GM19324 (cell line): ENCODE data around the gene ANKRD39.

Experiments used
- ATAC-seq: cut with Tn5 transposase; IDR thresholded peaks from one replicate; pipeline ENCODE4 v1.9.1; 2021; ENCODE audit warnings: mild to moderate bottlenecking, moderate library complexity; ENCODE audit not compliant: unreplicated experiment, low FRiP score

ANKRD39 gene

DNA sequence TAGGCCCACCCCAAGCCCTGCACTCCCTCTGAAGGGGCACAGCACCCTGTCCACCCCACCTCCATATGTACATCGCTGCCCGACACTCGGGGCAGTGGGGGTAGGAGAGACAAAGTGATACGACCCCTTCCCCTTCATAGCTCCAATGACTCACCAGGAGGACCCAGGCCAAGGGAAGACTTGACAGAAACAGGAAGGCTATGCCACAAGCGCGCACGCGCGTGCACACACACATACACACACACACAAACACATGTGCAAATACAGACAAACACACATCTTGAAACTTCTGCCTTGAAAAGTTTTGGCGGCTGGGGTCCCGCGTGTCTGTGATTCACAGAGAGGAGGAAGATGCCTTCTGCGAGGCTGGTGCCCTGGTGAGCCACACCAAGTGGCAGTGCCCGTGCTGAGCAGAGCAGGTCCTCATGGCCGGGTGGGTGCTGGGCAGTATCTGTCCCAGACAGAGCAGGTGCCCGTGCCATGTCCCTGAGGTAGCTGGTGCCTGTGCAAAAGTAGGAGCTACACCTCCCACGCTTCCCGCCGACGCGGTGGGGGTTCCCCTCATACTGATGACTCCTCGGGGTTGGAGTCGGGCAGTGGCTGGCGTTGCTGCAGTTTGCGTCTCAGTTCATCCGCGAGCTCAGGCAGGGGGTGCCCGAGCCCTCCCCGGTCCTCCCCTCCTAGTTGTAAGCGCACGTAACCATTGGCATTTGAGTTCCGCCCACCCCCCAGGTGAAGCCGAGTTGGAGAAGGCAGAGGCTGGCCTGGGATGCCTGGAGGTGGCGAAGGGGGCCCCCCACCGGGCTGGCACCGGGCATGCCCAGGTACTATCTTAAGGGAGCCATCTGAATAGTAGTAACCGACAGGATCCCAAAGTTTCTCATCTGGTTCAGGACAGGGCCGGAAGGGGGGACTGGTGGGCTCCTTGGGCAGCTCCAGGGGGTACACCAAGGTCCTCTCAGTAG is 2.5 kb upstream of the ANKRD39 start:
- no peak for ATAC-seq

DNA sequence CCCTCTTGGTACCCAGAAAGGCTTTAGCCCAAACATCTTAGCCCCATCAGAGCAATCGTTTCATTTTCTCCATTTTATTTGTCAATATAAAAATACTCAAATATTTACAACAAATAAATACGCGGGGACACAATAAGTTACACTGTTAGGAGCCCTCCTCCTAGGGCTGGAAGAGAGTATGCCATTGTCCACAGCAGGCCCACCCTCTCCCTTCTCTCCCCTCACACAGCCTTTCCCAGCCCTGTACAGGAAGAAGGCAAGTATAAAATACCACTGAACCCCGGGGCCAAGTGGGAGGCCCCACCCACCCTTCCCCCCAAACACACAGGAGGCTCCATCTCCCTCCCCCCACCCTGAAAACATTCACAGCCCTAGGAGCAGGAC is 1.9 kb upstream of the ANKRD39 start:
- ATAC-seq = no peak

- ATAC-seq = no peak
Measured at GRCh38 chr2:96859099-96859649, 1.4 kb upstream of the ANKRD39 start.

DNA sequence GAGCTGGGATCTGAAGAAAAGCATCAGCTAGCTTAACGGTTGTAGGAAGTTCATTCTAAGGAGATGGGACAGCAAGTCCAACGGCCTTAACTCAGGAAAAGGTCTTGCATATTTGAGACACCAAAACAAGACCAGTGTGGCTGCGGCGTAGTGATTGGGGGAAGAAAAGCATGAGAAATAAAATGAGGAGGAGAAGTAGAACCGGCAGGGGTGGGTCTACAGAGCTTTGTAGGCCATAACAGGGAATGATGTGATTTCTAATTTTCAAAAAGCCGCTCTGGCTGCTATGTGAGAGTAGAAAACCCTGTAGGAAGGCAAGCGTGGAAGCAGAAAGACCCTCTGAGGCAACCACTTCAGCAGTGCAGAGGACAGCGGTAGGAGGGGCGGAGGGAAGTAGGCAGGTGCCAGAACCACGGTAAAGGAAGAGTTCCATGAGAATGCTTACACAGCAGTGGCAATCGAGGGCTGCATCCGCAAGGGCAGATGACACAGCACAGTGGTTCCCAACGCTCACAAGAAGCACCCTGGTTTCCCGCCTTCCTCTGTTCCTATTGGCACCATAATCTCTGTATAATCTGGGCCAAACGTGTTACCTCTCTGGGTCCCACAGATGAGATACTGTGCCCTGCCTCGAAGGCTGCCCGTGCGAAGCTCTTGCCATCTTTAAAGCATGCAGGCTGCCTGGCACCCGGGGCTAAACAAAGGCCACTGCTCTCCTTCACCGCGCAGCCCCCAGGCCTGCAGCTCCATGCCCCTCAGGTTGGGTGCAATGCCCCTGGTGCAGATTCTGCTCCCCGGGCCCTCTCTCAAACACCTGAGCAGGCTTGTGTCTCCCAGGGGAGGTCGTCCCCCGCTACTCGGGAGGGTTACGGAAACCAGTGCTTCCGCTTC is 795 bp downstream of the ANKRD39 start:
- ATAC-seq = peak; percentile 2

- ATAC-seq = no peak
Measured at GRCh38 chr2:96853321-96853720, 4.5 kb downstream of the ANKRD39 start.

DNA sequence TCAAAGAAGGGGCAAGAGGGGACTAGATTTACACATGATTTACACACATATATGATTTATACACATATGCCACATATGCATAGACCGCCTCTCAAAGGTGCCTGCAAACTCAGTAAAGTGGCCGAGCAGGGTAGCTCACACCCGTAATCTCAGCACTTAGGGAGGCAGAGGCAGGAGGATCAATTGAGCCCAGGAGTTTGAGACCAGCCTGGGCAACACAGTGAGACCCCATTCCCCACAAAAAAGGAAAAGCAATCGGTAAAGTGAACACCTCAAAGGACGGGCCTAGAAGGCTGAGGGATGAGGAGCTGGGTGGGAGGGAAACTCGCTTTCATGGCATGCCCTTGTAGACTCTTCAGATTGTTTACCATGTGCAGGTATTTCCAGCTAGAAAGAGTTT is 5.1 kb downstream of the ANKRD39 start:
- no peak for ATAC-seq

DNA sequence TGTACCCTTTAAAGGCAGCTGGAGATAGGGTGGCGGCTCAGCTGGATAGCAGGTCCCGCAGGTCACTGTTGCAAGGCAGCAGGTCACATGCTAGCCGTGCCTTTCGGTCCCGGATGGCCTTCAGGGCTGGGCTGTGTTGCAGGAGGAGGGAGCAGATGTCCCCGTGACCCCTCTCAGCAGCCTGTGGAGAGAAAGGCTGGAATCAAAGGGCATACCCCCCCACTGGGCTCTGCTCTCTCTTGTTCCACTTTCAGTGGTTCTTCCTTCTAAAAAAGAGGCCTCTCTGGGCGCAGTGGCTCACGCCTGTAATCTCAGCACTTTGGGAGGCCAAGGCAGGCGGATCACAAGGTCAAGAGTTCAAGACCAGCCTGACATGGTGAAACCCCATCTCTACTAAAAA is 9.6 kb downstream of the ANKRD39 start:
- no peak for ATAC-seq

DNA sequence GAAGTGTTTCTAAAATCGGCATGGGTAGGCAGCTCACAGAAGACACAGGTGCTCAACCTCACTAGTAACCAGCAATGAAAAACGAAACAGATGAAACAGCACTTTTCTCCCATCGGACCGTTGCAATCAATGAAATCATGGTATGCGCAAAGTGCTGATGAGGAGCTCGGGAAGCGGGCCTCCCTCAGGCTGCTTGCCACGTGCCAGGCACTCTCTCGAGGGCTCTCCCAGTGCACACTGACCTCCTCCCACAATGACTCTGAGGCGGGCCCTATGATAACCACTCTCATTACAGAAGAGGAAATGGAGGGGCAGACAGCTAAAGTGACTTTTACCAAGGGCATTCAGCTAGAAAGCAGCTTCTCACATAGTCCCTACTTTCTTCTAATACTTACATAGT is 10.2 kb downstream of the ANKRD39 start:
- no peak for ATAC-seq

GRCh38 chr2:96846825-96847224 is 11.0 kb downstream of the ANKRD39 start:
- no peak for ATAC-seq

GRCh38 chr2:96844405-96844808 is 13.4 kb downstream of the ANKRD39 start:
- no peak for ATAC-seq

GRCh38 chr2:96843538-96844268 is 14.1 kb downstream of the ANKRD39 start, which contains the start of gene ANKRD23:
Gene ANKRD23, minus strand, starts transcription at chr2:96844021. Its CDS starts 29 bp downstream, at chr2:96843992.
- no peak for ATAC-seq

DNA sequence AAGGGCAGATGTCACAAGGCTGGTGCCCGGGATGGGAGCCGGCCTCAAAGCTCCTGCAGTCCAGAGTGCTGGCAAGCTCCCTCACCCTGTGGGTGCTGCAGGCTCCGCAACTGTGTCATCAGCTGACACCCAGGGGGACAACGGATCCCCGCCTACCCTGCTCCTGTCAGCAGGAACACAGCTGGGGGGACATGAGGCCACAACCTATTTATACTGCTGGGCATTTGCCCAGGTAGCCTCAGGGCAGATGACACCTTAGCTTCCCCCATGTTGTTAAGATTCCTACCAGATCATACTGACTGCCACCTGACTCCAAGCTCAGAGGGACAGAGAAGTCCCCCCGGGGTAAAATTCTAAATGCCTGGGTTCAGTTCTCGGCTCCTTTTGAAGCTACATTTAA is 15.2 kb downstream of the ANKRD39 start:
- no peak for ATAC-seq

DNA sequence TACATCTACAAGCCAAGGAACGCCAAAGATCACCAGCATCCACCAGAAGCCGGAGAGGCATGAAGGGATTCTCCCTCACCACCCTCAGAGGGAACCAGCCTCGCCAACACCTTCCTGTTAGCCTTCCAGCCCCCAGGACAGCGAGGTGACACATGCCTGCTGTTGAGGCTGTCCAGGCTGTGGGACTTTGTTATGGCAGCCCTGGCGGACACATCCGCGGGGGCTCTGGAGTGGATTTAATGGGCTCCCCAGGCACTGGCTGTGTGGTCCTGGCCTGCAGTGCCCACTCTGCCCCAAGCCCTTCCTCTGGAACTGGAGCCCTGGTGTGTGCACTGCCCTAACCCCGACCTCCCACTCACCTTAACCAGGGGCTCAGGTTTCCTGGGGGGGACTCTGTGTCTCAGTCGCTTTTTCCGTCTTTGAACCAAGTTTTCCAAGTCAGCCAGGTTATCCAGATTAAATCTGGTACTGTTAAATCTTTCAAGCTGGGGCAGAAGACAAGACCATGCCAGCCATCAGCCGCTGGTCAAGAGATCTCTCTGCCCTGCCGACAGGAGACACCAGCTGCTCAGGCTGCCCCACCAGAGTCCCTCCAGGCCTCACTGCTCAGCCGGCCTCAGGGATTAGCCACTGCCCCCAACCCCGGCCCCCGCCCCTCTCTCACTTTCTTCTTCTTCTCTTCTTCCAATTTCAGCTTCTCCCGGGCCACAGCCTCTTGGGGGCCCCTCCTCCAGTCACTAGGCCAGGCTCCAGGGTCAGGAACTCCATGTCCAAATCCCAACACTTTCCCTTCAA is 15.9 kb downstream of the ANKRD39 start:
- ATAC-seq = no peak

GRCh38 chr2:96839875-96840850 is 17.7 kb downstream of the ANKRD39 start:
- ATAC-seq = no peak

DNA sequence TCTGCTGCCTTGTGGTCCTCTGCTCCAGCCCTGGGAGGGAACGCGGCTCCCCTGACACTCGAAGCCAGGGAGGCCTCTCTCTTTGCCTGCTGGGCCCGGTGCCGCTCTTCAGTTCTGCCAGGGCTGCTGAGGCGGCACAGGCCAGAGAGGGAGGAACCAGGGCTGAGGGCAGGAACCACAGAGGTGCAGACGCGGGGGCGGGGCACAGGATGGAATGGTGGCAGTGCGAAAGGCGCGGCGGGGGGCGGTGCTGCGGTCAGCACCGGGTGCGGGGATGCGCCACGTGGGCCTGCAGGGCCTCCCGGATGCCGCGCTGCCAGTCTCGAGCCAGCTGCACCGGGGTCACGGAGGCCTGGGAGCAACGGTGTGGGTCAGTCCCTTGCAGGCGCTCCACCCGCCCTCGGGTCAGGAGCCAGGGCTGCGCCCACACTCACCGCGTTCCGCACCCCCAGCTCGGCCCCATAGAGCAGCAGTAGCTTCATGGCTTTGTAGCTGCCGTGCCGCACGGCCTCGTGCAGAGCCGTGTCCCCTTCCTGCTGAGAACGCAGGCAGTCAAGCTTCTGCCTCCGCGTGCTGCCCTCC is 18.4 kb downstream of the ANKRD39 start:
- peak; percentile 81 for ATAC-seq

GRCh38 chr2:96838345-96839292 is 19.2 kb downstream of the ANKRD39 start:
- no peak for ATAC-seq

- no peak for ATAC-seq
Measured at GRCh38 chr2:96837575-96837974, 20.2 kb downstream of the ANKRD39 start.
